HG03025 (cell line): ENCODE data around the gene PEPD.
"Not testable (repeated sequence)": the region's sequence is repeated elsewhere in the genome, so short reads cannot be mapped to it uniquely, and the experiment has no call there.

Source experiments
- ATAC-seq: cut with Tn5 transposase; IDR thresholded peaks from one replicate; pipeline ENCODE4 v1.9.1; 2021; ENCODE audit warnings: mild to moderate bottlenecking, moderate library complexity; ENCODE audit not compliant: unreplicated experiment, low FRiP score

Gene PEPD

GRCh38 chr19:33499671-33500506 lies 21.7 kb downstream of the PEPD start:
- ATAC-seq: no peak

- no peak for ATAC-seq
Observed at GRCh38 chr19:33499248-33499647, 22.3 kb downstream of the PEPD start.

GRCh38 chr19:33498391-33499000 lies 23.1 kb downstream of the PEPD start:
- ATAC-seq: no peak

GRCh38 chr19:33497778-33498175 lies 23.8 kb downstream of the PEPD start:
- ATAC-seq: no peak

- no peak for ATAC-seq
Observed at GRCh38 chr19:33497131-33497777, 24.3 kb downstream of the PEPD start.

- no peak for ATAC-seq
Observed at GRCh38 chr19:33496038-33496895, 25.3 kb downstream of the PEPD start.

GRCh38 chr19:33493401-33494275 lies 28.0 kb downstream of the PEPD start:
- no peak for ATAC-seq

- no peak for ATAC-seq
Observed at GRCh38 chr19:33492951-33493350, 28.6 kb downstream of the PEPD start.

- ATAC-seq: no peak
Observed at GRCh38 chr19:33492090-33492489, 29.5 kb downstream of the PEPD start.

- ATAC-seq: not testable (repeated sequence)
Observed at GRCh38 chr19:33490596-33490995, 31.0 kb downstream of the PEPD start.

GRCh38 chr19:33490041-33490451 lies 31.5 kb downstream of the PEPD start:
- ATAC-seq: no peak

GRCh38 chr19:33488826-33489225 lies 32.8 kb downstream of the PEPD start:
- no peak for ATAC-seq

GRCh38 chr19:33487901-33488800 lies 33.4 kb downstream of the PEPD start:
- ATAC-seq: no peak

- no peak for ATAC-seq
Observed at GRCh38 chr19:33486936-33487811, 34.4 kb downstream of the PEPD start.

GRCh38 chr19:33486407-33486806 lies 35.2 kb downstream of the PEPD start:
- no peak for ATAC-seq

- ATAC-seq: no peak
Observed at GRCh38 chr19:33484226-33484774, 37.3 kb downstream of the PEPD start.

- no peak for ATAC-seq
Observed at GRCh38 chr19:33482476-33482875, 39.1 kb downstream of the PEPD start.
